Liver (tissue), 3 donors: ENCODE data around the gene TBL2.

Experiments used
- CTCF ChIP-seq: fragments of 150-350 bp; IDR thresholded peaks from 2 replicates; pipeline ENCODE4 v1.5.1; 2017; ENCODE audit warnings: improper control_type of control experiment, low read depth, low read length; ENCODE audit not compliant: missing input control
- EGR1 ChIP-seq, 2 donors: IDR thresholded peaks; 2 replicates each; pipeline ENCODE4 v1.6.1; 2016 to 2018; ENCODE audit warnings: antibody characterized with exemption in 2 of 2, low read depth in 2 of 2
- RAD21 ChIP-seq, 2 donors: IDR thresholded peaks; 2 replicates each; pipeline ENCODE4 v1.6.1; 2016; ENCODE audit warnings: antibody characterized with exemption in 2 of 2, mild to moderate bottlenecking in 2 of 2
- TF ChIP-seq, protein P1 (sequence below): IDR thresholded peaks from 2 replicates; pipeline ENCODE4 v1.6.1; 2016; ENCODE audit warnings: antibody characterized with exemption
- TF ChIP-seq, protein P2 (sequence below): IDR thresholded peaks from 2 replicates; pipeline ENCODE4 v1.6.1; 2016; ENCODE audit warnings: antibody characterized with exemption, mild to moderate bottlenecking
- donor health status: healthy.
- donor health status: healthy.

- TF ChIP-seq, protein P1, sequence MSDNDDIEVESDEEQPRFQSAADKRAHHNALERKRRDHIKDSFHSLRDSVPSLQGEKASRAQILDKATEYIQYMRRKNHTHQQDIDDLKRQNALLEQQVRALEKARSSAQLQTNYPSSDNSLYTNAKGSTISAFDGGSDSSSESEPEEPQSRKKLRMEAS, result no peak
- TF ChIP-seq CTCF (no peak), EGR1 (IDR thresholded peaks at IDR 0.05; ENCODE audit: low read depth in 2 of 2) (no peak), RAD21 (IDR thresholded peaks at IDR 0.05) (no peak)
- TF ChIP-seq, protein P2, sequence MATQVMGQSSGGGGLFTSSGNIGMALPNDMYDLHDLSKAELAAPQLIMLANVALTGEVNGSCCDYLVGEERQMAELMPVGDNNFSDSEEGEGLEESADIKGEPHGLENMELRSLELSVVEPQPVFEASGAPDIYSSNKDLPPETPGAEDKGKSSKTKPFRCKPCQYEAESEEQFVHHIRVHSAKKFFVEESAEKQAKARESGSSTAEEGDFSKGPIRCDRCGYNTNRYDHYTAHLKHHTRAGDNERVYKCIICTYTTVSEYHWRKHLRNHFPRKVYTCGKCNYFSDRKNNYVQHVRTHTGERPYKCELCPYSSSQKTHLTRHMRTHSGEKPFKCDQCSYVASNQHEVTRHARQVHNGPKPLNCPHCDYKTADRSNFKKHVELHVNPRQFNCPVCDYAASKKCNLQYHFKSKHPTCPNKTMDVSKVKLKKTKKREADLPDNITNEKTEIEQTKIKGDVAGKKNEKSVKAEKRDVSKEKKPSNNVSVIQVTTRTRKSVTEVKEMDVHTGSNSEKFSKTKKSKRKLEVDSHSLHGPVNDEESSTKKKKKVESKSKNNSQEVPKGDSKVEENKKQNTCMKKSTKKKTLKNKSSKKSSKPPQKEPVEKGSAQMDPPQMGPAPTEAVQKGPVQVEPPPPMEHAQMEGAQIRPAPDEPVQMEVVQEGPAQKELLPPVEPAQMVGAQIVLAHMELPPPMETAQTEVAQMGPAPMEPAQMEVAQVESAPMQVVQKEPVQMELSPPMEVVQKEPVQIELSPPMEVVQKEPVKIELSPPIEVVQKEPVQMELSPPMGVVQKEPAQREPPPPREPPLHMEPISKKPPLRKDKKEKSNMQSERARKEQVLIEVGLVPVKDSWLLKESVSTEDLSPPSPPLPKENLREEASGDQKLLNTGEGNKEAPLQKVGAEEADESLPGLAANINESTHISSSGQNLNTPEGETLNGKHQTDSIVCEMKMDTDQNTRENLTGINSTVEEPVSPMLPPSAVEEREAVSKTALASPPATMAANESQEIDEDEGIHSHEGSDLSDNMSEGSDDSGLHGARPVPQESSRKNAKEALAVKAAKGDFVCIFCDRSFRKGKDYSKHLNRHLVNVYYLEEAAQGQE, result no peak
Observed at GRCh38 chr7:73556208-73557107, 21.9 kb downstream of the TBL2 start.
